ENCODE data around the gene OSGEP. TPM values are rescaled to one million over a fixed set of nuclear protein-coding genes. Genes with fewer than 3 reads are reported as not detected.

The OSGEP gene
- total RNA-seq, 1 experiment from 2014 or later: 50.8 TPM

- Histone ChIP-seq H4K20me1 (ENCODE audit: control insufficient read depth, insufficient read depth, insufficient read length) (no peaks in the 10 kb centered on the region), H3K14ac (ENCODE audit: insufficient read depth, low read length) (no peak overlapping the region), H2BK5ac (ENCODE audit: insufficient read length, low read length) (no peak overlapping the region), H3K79me2 (ENCODE audit: insufficient read depth, low read length) (no peaks in the 10 kb centered on the region; the same call in 1 of the 2 replicates), H3K27me3 (ENCODE audit: insufficient read depth, low read length) (no peaks in the 10 kb centered on the region), H3K4ac (ENCODE audit: low read depth, low read length) (no peak overlapping the region), H3K27ac (ENCODE audit: insufficient read length, low read depth, low read length) (no peak overlapping the region), H3K18ac (ENCODE audit: insufficient read length, low read depth, low read length) (no peak overlapping the region), H2BK20ac (ENCODE audit: low read depth, low read length, poor library complexity, severe bottlenecking) (no peak overlapping the region), H4K91ac (ENCODE audit: insufficient read length, low read depth, low read length) (no peak overlapping the region), H3K9ac (ENCODE audit: extremely low read depth, insufficient read length, low read length) (no peak overlapping the region), H3K56ac (ENCODE audit: insufficient read length, low read depth, low read length) (no peak overlapping the region), H3K79me1 (ENCODE audit: insufficient read depth, low read depth, low read length, poor library complexity, severe bottlenecking) (no peaks in the 10 kb centered on the region), H2BK120ac (ENCODE audit: low read depth, low read length, poor library complexity, severe bottlenecking) (no peak overlapping the region), H3K9me3 (ENCODE audit: control insufficient read depth, low read depth, low read length) (no peaks in the 10 kb centered on the region), H3K23me2 (ENCODE audit: insufficient read length, low read depth, low read length, poor library complexity, severe bottlenecking) (no peaks in the 10 kb centered on the region), H4K5ac (ENCODE audit: insufficient read length, low read depth, low read length) (no peak overlapping the region), H3K23ac (ENCODE audit: insufficient read length, low read depth, low read length) (no peak overlapping the region), H2AK5ac (ENCODE audit: insufficient read length, low read length) (no peak overlapping the region), H2BK15ac (ENCODE audit: low read depth, low read length) (no peak overlapping the region), H3K4me2 (ENCODE audit: insufficient read depth, insufficient read length, low read length) (no peak overlapping the region), H2AFZ (ENCODE audit: low read length) (no peak overlapping the region), H2BK12ac (ENCODE audit: insufficient read length, low read depth, low read length) (no peak overlapping the region), H3T11ph (ENCODE audit: low read length) (no peak overlapping the region), H3K4me1 (ENCODE audit: insufficient read depth, low read length) (no peaks in the 10 kb centered on the region), H4K8ac (replicated peaks; ENCODE audit: insufficient read length, low read depth, low read length) (no peak overlapping the region)
- Mint-ChIP-seq H3K4me3 (no peak overlapping the region), H3K27ac (no peak overlapping the region), H3K9me3 (peaks cover 0 to 4% of the 10 kb centered on the region in 2 experiments; a peak in 2 of 5 replicates), H3K36me3 (ENCODE audit: insufficient read depth in 1 of 3, low read depth in 3 of 3) (peaks cover 6 to 7% (median 6%) of the 10 kb centered on the region in 3 experiments; a peak in 3 of 7 replicates), H3K27me3 (ENCODE audit: low read depth) (0 out of 2 replicates have a peak, but pooled peaks cover 1% of the 10 kb centered on the region), H3K4me1 (peaks cover 25 to 29% of the 10 kb centered on the region in 2 experiments)
- TF ChIP-seq, protein P1, sequence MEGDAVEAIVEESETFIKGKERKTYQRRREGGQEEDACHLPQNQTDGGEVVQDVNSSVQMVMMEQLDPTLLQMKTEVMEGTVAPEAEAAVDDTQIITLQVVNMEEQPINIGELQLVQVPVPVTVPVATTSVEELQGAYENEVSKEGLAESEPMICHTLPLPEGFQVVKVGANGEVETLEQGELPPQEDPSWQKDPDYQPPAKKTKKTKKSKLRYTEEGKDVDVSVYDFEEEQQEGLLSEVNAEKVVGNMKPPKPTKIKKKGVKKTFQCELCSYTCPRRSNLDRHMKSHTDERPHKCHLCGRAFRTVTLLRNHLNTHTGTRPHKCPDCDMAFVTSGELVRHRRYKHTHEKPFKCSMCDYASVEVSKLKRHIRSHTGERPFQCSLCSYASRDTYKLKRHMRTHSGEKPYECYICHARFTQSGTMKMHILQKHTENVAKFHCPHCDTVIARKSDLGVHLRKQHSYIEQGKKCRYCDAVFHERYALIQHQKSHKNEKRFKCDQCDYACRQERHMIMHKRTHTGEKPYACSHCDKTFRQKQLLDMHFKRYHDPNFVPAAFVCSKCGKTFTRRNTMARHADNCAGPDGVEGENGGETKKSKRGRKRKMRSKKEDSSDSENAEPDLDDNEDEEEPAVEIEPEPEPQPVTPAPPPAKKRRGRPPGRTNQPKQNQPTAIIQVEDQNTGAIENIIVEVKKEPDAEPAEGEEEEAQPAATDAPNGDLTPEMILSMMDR (conservative IDR thresholded peaks at IDR 0.05): no peak
- WGBS (ENCODE audit: extremely low coverage, insufficient read length, low lambda C conversion rate): no CpG with 5 or more reads among the region's 7 CpGs
- no peak for DNase-seq
Measured at GRCh38 chr14:20438664-20439063, 15.9 kb downstream of the OSGEP start.
